HG02763 (cell line): ENCODE measurements around the gene ERMARD.

Experiments
- ATAC-seq: cut with Tn5 transposase; IDR thresholded peaks from one replicate; pipeline ENCODE4 v1.9.1; 2021; ENCODE audit warnings: mild to moderate bottlenecking, moderate library complexity; ENCODE audit not compliant: unreplicated experiment

ERMARD gene

DNA sequence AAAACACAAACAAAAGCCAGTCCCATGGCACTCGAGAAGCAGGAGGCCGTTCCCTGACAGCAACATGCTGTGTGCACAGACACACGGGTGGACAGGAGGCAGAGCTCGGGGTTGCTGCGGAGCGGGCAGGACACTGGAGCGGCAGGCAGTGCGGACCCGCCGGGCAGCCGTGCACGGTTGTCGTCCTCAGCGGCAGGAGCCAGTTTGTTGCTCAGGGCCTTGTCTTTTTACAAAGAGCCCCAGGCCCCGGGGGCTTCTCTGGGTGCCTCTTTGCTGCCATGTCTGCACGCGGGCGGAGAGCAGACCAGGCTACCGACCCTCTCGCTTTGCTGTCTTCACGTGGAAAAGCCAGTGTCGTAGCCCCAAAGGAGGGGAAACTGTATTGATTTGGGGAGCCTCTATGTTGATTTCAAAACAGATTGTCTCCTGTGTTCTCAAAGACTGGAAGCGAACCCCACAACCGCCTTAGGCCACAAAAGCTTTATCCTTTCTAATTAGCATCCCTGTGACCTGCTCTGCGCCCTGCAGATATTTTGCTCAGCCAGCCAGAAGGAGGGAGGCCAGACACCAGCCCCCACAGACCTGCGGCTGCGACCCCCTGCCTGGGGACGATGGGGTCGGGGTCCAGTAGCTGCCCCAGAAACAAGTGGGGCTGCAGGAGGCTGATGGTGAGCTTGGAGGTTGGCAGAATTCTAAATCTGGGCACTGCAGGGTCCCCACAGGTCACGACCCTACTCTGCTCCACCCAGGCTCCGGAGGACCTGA lies 50.2 kb downstream of the ERMARD start:
- ATAC-seq, result no peak

DNA sequence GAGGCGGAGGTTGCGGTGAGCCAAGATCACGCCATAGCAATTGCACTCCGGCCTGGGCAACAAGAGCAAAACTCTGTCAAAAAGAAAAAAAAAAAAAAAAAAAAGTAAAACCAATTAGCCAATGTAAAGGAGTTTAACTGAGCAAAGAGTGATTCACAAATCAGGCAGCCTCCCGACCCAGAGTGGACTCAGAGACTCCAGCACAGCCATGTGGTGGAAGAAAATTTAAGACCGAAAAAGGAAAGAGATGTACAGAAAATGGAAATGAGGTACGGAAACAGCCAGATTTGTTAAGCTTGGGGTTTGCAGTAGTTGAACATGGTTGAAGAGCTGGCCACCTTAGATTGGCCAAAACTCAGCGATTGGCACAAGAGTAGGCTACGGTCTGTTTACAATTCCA lies 51.4 kb downstream of the ERMARD start:
- no peak for ATAC-seq

DNA sequence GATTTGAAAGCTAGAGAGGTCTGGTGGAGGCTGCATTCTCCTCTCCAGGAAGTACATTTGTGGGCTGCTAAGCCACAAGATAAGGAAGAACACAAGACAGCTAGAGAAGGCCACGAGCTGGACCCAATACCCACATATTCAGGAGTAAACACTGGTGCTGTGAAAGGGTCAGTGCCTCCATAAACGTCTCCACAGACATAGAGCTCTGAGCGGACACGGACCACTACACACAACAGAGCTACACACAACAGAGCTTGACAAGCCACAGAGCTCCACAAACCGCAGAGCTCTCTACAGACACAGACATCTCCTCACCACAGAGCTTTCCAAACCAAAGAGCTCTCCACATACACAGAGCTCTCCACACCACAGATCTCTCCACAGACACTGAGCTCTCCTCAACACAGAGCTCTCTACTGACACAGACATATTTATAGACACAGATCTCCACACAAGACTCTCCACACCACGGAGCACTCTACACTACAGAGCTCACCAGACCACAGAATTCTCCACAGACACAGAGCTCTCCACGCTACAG lies 51.9 kb downstream of the ERMARD start:
- no peak for ATAC-seq

- no peak for ATAC-seq
These were observed 52.5 kb downstream of the ERMARD start for GRCh38 chr6:169803816-169804340.

- ATAC-seq, result no peak
These were observed 53.0 kb downstream of the ERMARD start for GRCh38 chr6:169804427-169804826.

GRCh38 chr6:169805242-169805838 lies 53.9 kb downstream of the ERMARD start:
- no peak for ATAC-seq

DNA sequence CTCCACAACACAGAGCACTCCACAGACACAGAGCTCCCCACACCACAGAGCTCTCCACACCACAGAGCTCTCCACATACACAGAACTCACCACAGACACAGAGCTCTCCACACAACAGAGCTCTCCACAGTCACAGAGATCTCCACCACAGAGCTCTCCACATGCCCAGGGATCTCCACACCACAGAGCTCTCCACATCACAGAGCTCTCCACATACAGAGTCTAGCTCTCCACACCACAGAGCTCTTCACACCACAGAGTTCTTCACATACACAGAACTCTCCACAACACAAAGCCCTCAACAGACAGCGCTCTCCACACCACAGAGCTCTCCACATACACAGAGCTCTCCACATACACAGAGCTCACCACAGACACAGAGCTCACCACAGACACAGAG lies 55.3 kb downstream of the ERMARD start:
- ATAC-seq, result no peak

DNA sequence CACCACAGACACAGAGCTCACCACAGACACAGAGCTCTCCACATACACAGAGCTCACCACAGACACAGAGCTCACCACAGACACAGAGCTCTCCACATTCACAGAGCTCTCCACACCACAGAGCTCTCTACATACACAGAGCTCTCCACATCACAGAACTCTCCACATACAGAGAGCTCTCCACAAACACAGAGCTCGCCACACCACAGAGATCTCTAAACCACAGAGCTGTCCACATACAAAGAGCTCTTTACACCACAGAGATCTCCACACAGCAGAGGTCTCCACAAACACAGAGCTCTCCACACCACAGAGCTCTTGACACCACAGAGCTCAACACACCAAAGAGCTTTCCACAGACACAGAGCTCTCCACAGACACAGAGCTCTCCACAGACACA lies 55.8 kb downstream of the ERMARD start:
- ATAC-seq, result no peak

- no peak for ATAC-seq
These were observed 56.5 kb downstream of the ERMARD start for GRCh38 chr6:169807699-169808607.

DNA sequence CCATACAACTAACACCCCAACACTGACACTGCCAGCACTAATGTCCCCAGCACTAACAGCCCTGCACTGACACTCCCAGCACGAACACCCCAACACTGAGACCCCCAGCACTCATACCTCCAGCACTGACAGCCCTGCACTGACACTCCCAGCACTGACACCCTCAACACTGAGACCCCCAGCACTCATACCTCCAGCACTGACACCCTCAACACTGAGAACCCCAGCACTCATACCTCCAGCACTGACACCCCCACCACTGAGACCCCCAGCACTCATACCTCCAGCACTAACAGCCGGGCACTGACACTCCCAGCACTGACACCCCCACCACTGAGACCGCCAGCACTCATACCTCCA lies 57.2 kb downstream of the ERMARD start:
- no peak for ATAC-seq

- no peak for ATAC-seq
These were observed 58.0 kb downstream of the ERMARD start for GRCh38 chr6:169809386-169809785.

DNA sequence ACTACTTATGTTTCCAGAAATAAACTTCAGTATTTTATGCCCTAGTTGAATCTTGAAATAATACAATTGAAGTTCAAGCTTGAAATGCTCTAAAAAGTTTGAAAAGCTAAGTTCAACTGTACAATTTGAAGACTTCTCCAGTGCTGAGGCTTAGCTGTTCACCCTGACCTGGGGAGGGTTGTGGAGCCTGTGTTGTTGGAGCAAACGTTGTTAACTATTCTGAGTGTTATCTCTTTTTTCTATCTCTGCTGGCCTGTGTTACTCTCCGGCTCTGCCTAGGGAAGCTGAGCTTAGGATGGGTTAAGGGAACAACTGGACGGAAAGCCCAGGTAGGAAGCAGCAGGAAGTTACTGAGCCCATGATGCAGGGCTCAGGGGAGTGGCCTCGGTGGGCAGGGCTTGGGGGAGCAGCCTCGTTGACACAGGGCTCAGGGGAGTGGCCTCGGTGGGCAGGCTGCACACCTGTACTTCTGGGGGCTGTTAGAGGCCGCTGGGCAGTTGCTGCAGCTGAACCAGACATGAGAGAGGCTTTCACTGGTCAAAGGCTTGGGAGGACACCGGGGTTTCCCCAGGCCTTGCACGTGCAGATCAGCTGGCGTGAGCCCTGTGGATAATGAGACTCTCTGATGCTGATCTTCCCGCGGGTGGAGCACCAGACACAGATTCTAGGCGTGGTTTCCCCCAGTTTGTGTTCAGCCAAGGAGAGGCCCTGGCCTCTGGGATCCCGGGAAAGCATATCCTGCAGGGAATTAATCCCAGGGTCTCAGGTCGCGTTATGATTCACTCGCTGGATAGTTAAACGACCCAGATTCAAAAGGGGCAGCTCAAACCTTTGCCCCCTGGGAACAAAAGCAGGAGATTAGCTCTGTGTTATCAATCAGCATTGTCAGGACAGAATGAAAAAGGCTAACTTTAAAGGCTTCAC lies 58.9 kb downstream of the ERMARD start:
- no peak for ATAC-seq

DNA sequence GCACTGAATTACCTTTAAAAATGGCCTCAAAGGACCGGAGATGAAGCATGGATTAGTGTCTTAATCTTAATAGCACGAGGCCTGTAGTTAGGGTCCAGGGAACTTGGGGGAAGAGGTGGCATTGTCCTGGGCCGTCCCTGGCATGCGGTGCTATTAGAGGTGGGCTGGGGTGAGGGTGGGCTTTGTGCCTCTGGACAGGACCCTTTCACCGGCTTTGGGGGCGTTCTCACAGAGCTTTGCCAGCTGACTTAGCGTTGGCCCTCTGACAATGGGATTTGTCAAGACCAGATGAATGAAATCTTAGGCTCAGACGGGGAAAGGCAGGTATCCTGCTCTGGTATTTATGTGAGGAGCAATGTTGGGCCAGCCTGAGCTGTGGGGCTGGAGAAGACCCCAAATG lies 59.6 kb downstream of the ERMARD start:
- ATAC-seq, result no peak

DNA sequence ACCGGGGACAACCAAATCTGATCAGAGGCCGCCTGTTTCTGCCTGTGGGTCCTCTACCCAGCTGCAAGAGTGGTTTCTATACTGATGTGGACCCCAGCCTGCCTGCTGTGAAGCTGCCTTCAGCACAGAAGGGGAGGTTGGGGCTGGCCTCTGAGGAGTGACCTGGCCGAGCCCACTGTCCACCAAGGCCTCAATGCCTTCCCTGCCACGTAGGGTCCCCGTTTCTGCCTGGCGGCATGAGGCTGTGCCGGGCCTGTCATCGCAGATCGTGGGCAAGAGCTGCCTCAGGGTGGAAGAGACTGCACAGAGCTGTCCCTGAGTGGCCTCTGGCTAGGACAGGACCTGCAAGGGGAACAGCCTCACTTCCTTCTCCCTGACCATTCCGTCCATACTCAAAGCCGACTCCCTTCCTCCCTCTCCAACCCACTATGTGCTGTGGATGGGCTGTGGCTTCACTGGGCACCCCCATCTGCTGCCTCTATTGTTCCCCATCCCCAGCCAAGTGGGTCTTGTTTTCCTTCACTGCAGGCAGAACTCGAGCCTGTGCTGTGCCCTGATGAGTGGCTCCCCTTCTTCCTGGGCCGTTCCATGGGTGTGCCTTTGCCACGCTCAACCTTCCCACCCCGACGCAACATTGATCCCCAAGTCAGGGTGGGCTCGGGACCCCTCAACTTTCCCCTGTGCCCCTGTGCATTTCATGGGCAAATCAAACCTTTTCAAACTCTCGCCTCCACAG lies 60.3 kb downstream of the ERMARD start:
- ATAC-seq, result no peak

DNA sequence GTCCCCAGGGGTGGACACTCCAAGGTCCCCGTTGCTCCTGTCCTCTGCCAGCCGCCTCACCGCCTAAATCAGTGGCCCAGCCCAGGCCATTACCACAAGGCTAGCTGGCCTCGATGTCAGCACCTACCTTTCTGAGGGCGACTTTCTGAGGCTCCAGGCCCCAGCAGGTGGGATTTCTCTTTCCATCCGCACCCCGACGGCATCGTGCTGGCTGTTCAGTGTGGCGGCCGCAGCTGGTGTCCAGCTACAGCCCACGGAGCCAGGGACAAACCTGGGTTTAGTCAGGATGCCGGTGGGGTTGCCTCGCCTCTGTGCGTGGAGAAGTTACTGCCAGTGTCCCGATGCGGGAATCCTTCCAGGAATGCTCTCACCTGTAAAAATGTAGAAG lies 60.8 kb downstream of the ERMARD start:
- no peak for ATAC-seq

DNA sequence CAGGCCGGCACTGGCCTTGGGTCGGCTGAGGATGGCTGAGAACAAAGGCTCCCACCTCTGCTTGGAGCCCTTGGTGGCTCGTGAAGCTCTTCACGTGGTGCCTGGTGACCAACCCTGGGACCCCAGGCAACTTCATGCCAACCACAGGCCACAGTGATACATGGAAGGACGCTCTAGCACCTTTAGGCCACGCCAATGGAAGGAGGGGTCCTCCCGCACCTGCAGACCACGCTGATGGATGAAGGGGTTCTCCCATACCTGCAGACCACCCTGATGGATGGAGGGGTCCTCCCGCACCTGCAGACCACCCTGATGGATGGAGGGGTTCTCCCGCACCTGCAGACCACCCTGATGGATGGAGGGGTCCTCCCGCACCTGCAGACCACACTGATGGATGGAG lies 62.5 kb downstream of the ERMARD start:
- ATAC-seq, result no peak

DNA sequence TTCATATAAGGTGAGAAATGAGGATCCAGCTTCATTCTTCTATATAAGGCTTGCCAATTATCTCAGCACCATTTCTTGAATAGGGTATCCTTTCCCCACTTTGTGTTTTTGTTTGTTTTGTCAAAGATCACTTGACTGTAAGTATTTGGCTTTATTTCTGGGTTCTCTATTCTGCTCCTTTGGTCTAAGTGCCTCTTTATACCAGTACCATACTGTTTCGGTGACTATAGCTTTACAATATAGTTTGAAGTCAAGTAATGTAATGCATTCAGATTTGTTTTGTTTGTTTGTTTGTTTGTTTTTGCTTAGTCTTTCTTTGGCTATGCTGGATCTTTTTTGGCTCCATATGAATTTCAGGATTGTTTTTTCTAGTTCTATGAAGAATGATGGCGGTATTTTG lies 64.6 kb downstream of the ERMARD start:
- no peak for ATAC-seq

DNA sequence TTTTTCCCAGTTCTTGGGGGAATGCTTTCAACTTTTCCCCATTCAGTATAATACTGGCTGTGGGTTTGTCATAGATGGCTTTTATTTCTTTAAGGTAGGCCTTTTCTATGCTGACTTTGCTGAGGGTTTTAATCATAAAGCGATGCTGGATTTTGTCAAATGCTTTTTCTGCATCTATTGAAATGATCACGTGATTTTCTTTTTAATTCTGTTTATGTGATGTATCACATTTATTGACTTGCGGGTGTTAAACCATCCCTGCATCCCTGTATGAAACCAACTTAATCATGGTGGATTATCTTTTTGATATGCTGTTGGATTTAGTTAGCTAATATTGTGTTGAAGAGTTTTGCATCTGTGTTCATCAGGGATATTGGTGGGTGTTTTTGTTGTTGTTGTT lies 65.6 kb downstream of the ERMARD start:
- ATAC-seq, result no peak

GRCh38 chr6:169820358-169820757 lies 68.9 kb downstream of the ERMARD start:
- ATAC-seq, result no peak

- ATAC-seq, result no peak
These were observed 72.6 kb downstream of the ERMARD start for GRCh38 chr6:169824021-169824420.
